HTERT RPE-1 (cell line): ENCODE measurements around the gene NOXRED1.
"Not testable (repeated sequence)": the region's sequence is repeated elsewhere in the genome, so short reads cannot be mapped to it uniquely, and the experiment has no call there.

Experiments
- in situ Hi-C: fragments of 300-500 bp; cut with MboI; formaldehyde crosslinking; loops from 4 replicates; pipeline ENCODE4 v1.14.3; 2020; ENCODE audit warnings: low sequenced_read_pairs

The NOXRED1 gene

GRCh38 chr14:77423423-77423822 lies at the start of gene NOXRED1:
Gene NOXRED1 (minus strand): TSS chr14:77423523. CDS start chr14:77422889, 634 bp downstream.
- in situ Hi-C loops, result no loop called here

GRCh38 chr14:77470224-77470870 lies 47.0 kb upstream of the NOXRED1 start:
- in situ Hi-C loops, result no loop called here

- in situ Hi-C loops, result no loop called here
Measured at GRCh38 chr14:77469539-77469938, 46.2 kb upstream of the NOXRED1 start.

- in situ Hi-C loops, result no loop called here
Measured at GRCh38 chr14:77469067-77469505, 45.8 kb upstream of the NOXRED1 start.

- in situ Hi-C loops, result no loop called here
Measured at GRCh38 chr14:77467801-77468200, 44.5 kb upstream of the NOXRED1 start.

- in situ Hi-C loops, result no loop called here
Measured at GRCh38 chr14:77459072-77459723, 35.9 kb upstream of the NOXRED1 start.

GRCh38 chr14:77458249-77458950 lies 35.1 kb upstream of the NOXRED1 start:
- in situ Hi-C loops, result no loop called here

- in situ Hi-C loops, result no loop called here
Measured at GRCh38 chr14:77457522-77458248, 34.4 kb upstream of the NOXRED1 start, which contains the start of the genes AHSA1 and VIPAS39. Gene AHSA1 (plus strand): TSS chr14:77458093. CDS start chr14:77458190, 97 bp downstream. Gene VIPAS39 (minus strand): TSS chr14:77457601. CDS start chr14:77454102, 3,499 bp downstream.

- in situ Hi-C loops, result no loop called here
Measured at GRCh38 chr14:77457115-77457521, 33.8 kb upstream of the NOXRED1 start.

GRCh38 chr14:77455966-77456640 lies 32.8 kb upstream of the NOXRED1 start:
- in situ Hi-C loops, result no loop called here

- in situ Hi-C loops, result no loop called here
Measured at GRCh38 chr14:77442196-77442595, 18.9 kb upstream of the NOXRED1 start.

GRCh38 chr14:77439861-77440260 lies 16.5 kb upstream of the NOXRED1 start:
- in situ Hi-C loops, result no loop called here

- in situ Hi-C loops, result no loop called here
Measured at GRCh38 chr14:77438596-77438995, 15.3 kb upstream of the NOXRED1 start.

- in situ Hi-C loops, result no loop called here
Measured at GRCh38 chr14:77436042-77436441, 12.7 kb upstream of the NOXRED1 start.

GRCh38 chr14:77426396-77426795 lies 3.1 kb upstream of the NOXRED1 start:
- in situ Hi-C loops, result no loop called here

GRCh38 chr14:77424862-77425261 lies 1.5 kb upstream of the NOXRED1 start:
- in situ Hi-C loops, result no loop called here

- in situ Hi-C loops, result no loop called here
Measured at GRCh38 chr14:77421201-77421600, 2.1 kb downstream of the NOXRED1 start.

GRCh38 chr14:77416836-77417235 lies 6.5 kb downstream of the NOXRED1 start:
- in situ Hi-C loops, result no loop called here

- in situ Hi-C loops, result not testable (repeated sequence)
Measured at GRCh38 chr14:77416098-77416497, 7.2 kb downstream of the NOXRED1 start.

- in situ Hi-C loops, result not testable (repeated sequence)
Measured at GRCh38 chr14:77415403-77416030, 7.8 kb downstream of the NOXRED1 start.
